HG02840 (cell line): ENCODE measurements around the gene CNGB1.
"Not testable (repeated sequence)": the region's sequence is repeated elsewhere in the genome, so short reads cannot be mapped to it uniquely, and the experiment has no call there.

Experiments used
- ATAC-seq: cut with Tn5 transposase; IDR thresholded peaks from one replicate; pipeline ENCODE4 v1.9.1; 2021; ENCODE audit warnings: mild to moderate bottlenecking, moderate library complexity, moderate number of reproducible peaks; ENCODE audit not compliant: unreplicated experiment, low FRiP score

The CNGB1 gene

DNA sequence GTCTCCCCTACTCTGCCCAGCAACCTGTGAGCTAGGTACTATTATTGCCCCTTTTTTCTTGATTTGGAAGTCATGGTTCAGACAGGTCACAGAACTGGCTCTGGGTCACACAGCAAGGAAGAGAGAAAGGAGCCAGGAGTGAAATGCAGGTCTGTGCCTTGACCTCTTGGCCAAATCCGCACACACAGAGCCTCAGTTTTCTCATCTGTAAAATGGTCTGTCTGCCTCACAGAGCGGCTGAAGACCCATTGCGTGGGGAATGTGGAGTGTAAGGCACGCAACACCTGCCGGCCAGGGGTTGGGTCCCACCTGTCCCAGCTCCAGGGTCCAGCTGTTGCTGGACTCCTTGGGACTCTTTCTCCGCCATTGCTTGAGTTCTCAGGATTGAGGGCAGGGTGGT lies 32.4 kb downstream of the CNGB1 start:
- no peak for ATAC-seq

DNA sequence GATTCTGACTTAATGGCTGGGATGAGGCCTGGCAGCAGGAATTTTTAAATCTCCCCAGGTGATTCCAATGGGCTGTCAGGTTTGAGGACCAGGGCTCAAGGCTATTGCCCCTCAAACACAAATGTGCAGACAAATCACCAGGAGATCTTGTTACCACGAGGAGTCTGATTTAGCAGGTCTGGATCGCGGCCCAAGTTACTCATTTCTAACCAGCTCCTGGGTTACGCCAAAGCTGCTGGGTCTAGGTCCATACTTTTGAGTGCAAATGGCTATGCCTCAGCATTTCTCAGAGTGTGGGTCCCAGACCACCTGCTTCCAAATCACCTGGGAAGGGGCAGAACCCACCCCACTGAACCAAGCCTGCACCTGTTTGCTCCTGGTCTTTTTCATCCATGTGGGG lies 33.1 kb downstream of the CNGB1 start:
- no peak for ATAC-seq

DNA sequence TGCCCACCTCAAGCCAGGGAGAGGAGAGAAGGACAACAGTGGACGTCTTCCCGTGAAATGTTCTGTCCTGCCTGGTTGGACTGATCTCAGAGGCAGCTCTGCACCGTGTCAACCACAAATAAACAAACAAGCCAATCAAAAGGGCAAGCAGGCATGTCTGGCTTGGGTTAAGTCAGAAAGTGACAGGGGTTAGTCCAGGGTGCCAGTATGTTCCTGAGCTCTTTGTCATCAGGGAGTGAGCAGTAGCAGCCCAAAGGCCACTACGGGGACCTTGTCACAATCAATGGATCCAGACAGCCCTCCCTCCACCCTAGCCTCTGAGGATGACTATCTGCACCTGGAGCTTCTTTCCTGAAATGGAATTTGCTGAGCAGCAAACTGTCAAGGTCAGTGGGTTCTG lies 35.0 kb downstream of the CNGB1 start:
- no peak for ATAC-seq

GRCh38 chr16:57930533-57930932 lies 40.4 kb downstream of the CNGB1 start:
- no peak for ATAC-seq

GRCh38 chr16:57929250-57929649 lies 41.7 kb downstream of the CNGB1 start:
- ATAC-seq: no peak

GRCh38 chr16:57926041-57926440 lies 44.9 kb downstream of the CNGB1 start:
- no peak for ATAC-seq

- ATAC-seq: no peak
Measured at GRCh38 chr16:57925310-57925709, 45.6 kb downstream of the CNGB1 start.

GRCh38 chr16:57924514-57924913 lies 46.4 kb downstream of the CNGB1 start:
- no peak for ATAC-seq

DNA sequence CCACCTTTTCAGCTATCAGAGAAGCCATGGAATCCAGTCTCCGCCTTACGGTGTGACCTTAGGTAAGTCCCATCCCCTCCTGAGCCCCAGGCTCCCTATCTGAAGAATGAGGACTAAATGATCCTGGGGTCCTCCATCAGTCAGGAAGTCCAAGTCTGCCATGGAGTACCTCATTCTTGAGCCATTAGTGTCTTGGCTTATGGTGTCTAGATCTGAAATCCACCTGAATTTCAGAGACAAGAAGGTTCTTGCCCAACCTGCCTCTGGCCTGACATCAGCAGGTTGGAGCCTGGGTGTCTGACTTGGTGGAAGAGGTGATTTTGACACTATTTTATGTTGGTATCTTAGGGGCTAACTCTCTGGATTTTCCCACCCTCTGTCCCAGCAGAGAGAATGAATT lies 47.1 kb downstream of the CNGB1 start:
- no peak for ATAC-seq

DNA sequence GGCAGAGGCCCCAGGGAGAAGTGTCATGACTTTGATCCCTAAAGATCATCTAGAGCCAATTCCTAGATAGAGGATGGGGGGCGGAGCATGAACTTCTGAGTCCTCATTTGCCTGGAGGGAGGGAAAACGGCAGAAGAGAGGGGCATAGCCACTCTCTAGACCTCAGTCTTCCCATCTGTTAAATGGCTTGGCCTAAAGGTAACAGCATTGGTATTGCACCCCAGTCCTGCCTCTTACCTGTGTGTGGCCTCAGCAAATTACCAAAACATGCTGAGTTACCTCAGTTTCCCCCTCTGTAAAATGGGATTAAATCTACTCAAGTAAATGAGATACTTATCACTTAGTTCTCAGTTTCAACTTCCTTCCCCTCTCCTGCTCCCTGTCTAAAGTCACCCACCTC lies 47.5 kb downstream of the CNGB1 start:
- ATAC-seq: no peak

GRCh38 chr16:57920880-57921229 lies 50.1 kb downstream of the CNGB1 start:
- no peak for ATAC-seq

GRCh38 chr16:57920215-57920879 lies 50.6 kb downstream of the CNGB1 start:
- ATAC-seq: no peak

DNA sequence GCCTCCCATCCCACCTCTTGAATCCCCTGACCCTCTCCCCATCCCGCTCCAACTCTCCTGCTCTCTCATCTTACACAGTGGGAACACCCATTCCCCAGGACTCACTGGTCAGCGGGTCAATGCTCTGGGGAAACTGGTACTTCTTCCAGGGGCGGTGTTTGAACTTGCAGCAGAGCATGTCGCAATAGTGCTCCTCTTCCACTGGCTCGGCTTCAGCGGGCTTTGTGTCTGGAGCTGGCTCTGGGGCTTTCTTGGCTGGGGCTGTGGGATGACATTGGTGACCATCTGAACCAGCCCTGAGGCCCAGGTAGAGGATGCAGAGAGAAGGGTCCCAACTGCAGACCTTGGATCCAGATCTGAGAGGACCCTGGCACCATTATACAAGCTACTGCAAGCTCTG lies 51.9 kb downstream of the CNGB1 start:
- ATAC-seq: no peak

GRCh38 chr16:57918444-57918843 lies 52.5 kb downstream of the CNGB1 start:
- ATAC-seq: no peak

GRCh38 chr16:57917929-57918328 lies 53.0 kb downstream of the CNGB1 start:
- not testable (repeated sequence) for ATAC-seq

DNA sequence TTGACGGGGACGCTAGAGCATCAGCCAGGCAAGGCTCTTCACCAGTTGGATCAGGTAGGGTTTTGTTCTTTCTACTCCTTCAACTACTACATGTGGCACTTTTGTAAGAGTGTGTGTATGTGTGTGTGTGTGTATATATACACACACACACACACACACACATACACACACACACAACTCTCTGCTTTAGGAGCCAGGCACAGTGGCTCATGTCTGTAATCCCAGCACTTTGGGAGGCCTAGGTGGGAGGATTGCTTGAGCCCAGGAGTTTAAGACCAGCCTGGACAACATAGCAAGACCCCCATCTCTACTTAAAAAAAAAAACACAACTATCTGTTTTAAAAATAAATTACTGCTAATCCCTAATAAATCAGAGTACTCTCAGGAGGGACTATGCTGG lies 53.4 kb downstream of the CNGB1 start:
- not testable (repeated sequence) for ATAC-seq

DNA sequence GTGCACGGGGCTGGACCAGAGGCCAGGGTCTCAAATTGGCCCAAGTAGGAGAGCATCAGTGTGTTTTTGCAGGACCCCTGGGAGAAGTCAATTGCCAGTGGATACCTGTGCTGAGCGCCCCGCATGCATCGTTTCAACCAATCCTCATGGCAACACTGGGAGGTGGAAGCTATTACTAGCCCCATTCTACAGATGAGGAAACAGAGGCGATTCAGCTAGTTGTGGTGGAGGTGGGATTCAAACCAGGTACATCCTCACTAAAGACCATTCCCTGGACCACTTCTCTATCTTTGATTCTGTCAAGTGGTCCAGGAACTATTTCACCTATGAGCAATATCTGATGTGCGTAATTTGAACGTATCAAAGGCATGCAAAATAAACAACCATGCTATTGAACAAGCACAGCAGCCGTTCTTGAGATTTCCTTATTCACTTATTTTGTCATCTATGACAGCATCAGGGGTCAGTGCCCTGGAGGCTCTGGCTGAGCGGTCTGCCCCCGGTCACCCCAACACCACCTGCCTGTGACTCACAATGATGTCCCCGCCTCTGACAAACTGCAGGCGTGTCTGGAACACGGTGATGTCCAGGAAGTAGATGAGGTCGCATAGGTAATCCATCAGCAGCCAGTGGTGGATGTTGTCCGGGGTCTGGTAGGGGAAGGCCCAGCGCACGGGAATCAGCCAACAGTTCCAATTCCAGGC lies 54.0 kb downstream of the CNGB1 start:
- ATAC-seq: no peak

GRCh38 chr16:57915811-57916488 lies 55.0 kb downstream of the CNGB1 start:
- ATAC-seq: no peak

DNA sequence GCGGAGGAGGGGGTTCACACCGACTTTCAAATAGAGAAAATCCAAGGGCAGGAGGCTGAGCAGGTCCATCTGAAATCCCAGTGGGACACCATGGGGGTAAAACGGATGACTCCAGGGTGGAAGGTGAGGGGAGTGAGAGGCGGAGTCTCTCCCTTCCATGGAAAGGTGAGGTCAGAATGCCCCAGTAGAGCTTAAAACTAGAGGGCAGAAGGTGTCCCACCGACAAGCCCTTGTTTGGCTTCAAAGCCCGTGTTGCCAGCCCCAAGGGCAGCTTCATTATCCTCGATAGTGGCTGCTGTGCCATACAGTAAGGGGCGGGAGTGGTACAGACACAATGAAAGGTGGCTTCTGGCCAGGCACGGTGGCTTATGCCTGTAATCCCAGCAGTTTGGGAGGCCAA lies 55.7 kb downstream of the CNGB1 start:
- ATAC-seq: no peak

GRCh38 chr16:57914244-57915173 lies 56.4 kb downstream of the CNGB1 start:
- ATAC-seq: no peak
